Smooth muscle cell (in vitro differentiated cells): ENCODE results near the gene ARHGEF40. TPM values are rescaled to one million over a fixed set of nuclear protein-coding genes. Genes with fewer than 3 reads are reported as not detected.

Experiments
- DNase-seq: peaks from one replicate; lab custom pipeline; 2025; ENCODE audit not compliant: unreplicated experiment; lab: John Stamatoyannopoulos, UW
- H2AFZ ChIP-seq: fragments of 200-600 bp; sonication (generic); 2 replicates; pipeline ENCODE4 v1.6.0; 2016; ENCODE audit warnings: antibody characterized with exemption, low read depth, mild to moderate bottlenecking
- H3F3A ChIP-seq: fragments of 200-600 bp; sonication (generic); 2 replicates; pipeline ENCODE4 v1.6.0; 2017; ENCODE audit warnings: antibody characterized with exemption, low read depth
- H3K27ac ChIP-seq: fragments of 200-600 bp; sonication (generic); 2 replicates; pipeline ENCODE4 v1.5.1; 2016; ENCODE audit warnings: low read depth, mild to moderate bottlenecking
- H3K27me3 ChIP-seq: fragments of 200-600 bp; sonication (generic); 2 replicates; pipeline ENCODE4 v1.6.1; 2016; ENCODE audit warnings: low read depth, mild to moderate bottlenecking
- H3K36me3 ChIP-seq: fragments of 200-600 bp; sonication (generic); 2 replicates; pipeline ENCODE4 v1.5.1; 2016; ENCODE audit warnings: low read depth
- H3K4me1 ChIP-seq: fragments of 200-600 bp; sonication (generic); 2 replicates; pipeline ENCODE4 v1.5.1; 2016; ENCODE audit warnings: low read depth
- H3K4me2 ChIP-seq: fragments of 200-600 bp; sonication (generic); 2 replicates; pipeline ENCODE4 v1.6.0; 2016; ENCODE audit warnings: mild to moderate bottlenecking
- H3K4me3 ChIP-seq: fragments of 200-600 bp; sonication (generic); 2 replicates; pipeline ENCODE4 v1.5.1; 2016; ENCODE audit warnings: mild to moderate bottlenecking
- H3K79me2 ChIP-seq: fragments of 200-600 bp; sonication (generic); 2 replicates; pipeline ENCODE4 v1.6.0; 2016; ENCODE audit warnings: low read depth, mild to moderate bottlenecking
- H3K9ac ChIP-seq: fragments of 200-600 bp; sonication (generic); 2 replicates; pipeline ENCODE4 v1.6.0; 2016; ENCODE audit warnings: low read depth
- H3K9me3 ChIP-seq: fragments of 200-600 bp; sonication (generic); replicated peaks from 2 replicates; pipeline ENCODE4 v1.5.1; 2016; ENCODE audit warnings: low read depth
- H4K20me1 ChIP-seq: fragments of 200-600 bp; sonication (generic); 2 replicates; pipeline ENCODE4 v1.6.0; 2016; ENCODE audit warnings: low read depth
- CTCF ChIP-seq: fragments of 200-600 bp; sonication (generic); IDR thresholded peaks from 2 replicates; pipeline ENCODE4 v1.5.1; 2017; ENCODE audit warnings: borderline replicate concordance, mild to moderate bottlenecking, antibody characterized with exemption; ENCODE audit not compliant: insufficient read depth, poor library complexity, severe bottlenecking
- WGBS: methylation state at CpG from one replicate; pipeline ENCODE4 v1.1.7; 2016; ENCODE audit warnings: low lambda C conversion rate; 5-methylcytosine and 5-hydroxymethylcytosine counted together
- polyA plus RNA-seq: library from polyadenylated mRNA; unstranded; fragments of >200 nt; fragmentation: Nextera tagmentation; extraction: Ambion mirVana; gene quantifications from 2 replicates; pipeline ENCODE4 v1.2.1, GENCODE V29; 2016
- total RNA-seq: library from RNA; depleted of rRNA; stranded (reverse); fragments of >200 nt; gene quantifications from 2 replicates; pipeline ENCODE4 v1.2.3, GENCODE V29; 2014

ARHGEF40 gene
- total and polyA plus RNA-seq, 2 experiments from 2014 or later = 67.8 to 74.4 TPM

GRCh38 chr14:21120686-21121085 lies 50.6 kb downstream of the ARHGEF40 start:
- Histone ChIP-seq H3K9ac (no peak overlapping the region), H3K4me3 (no peak overlapping the region), H3K9me3 (no peaks in the 10 kb centered on the region), H3K4me1 (no peaks in the 10 kb centered on the region), H3K27ac (no peak overlapping the region), H4K20me1 (no peaks in the 10 kb centered on the region), H3K79me2 (no peaks in the 10 kb centered on the region), H3K27me3 (no peaks in the 10 kb centered on the region), H2AFZ (no peak overlapping the region), H3K4me2 (no peak overlapping the region), H3F3A (no peaks in the 10 kb centered on the region), H3K36me3 (no peaks in the 10 kb centered on the region)
- WGBS = 82% methylated on average over 6 of the region's 6 CpGs
- DNase-seq = no peak
- TF ChIP-seq CTCF = no peak

DNA sequence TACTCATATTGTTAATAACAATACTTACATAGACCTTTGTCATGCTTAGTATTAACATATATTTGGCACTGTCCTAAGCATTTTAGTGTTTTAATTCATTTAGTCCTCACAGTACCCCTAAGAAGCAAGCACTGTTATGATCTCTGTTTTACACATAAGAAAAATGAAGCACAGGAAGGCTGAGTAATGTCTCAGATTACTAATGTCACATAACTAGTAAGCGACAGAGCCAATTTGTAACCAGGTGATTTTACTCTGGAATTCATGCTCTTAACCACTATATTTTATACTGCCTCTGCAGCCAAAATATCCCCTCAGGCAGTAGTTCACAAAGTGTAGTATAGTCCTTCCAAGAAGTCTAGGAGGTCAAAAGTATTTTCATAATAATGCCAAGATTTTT lies 51.0 kb downstream of the ARHGEF40 start:
- Histone ChIP-seq H3K4me1 (no peaks in the 10 kb centered on the region), H2AFZ (no peak overlapping the region), H3K27ac (no peak overlapping the region), H3K4me3 (no peak overlapping the region), H3K4me2 (no peak overlapping the region), H3K27me3 (no peaks in the 10 kb centered on the region), H3K36me3 (no peaks in the 10 kb centered on the region), H3K79me2 (no peaks in the 10 kb centered on the region), H3F3A (no peaks in the 10 kb centered on the region), H3K9ac (no peak overlapping the region), H3K9me3 (no peaks in the 10 kb centered on the region), H4K20me1 (no peaks in the 10 kb centered on the region)
- DNase-seq = no peak
- TF ChIP-seq CTCF = no peak
- WGBS = 65% methylated on average over 1 of the region's 1 CpG

DNA sequence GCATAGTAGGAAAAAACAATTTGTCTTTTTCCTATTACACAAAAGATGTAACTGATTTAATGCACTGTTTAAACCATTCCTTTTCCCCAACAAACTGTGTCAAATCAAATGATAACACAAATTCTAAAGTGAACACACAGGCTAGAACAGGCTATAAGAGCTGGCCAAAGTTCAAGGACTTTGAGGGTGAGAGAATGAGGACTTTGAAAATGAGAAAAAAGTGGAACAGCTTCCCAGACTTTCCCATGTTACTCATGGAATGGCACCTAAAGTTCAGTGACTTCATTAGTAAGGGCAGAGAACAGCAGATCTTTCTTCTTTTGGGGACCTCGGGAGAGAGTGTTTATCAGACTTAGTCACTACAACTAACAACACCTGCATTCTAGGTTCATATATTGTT lies 53.3 kb downstream of the ARHGEF40 start:
- no peak overlapping the region for H3K27ac ChIP-seq
- no peaks in the 10 kb centered on the region for H3F3A ChIP-seq
- no peaks in the 10 kb centered on the region for H3K4me1 ChIP-seq
- no peak for DNase-seq
- H2AFZ ChIP-seq = no peak overlapping the region
- H3K36me3 ChIP-seq = no peaks in the 10 kb centered on the region
- H3K27me3 ChIP-seq = no peaks in the 10 kb centered on the region
- H3K4me2 ChIP-seq = no peak overlapping the region
- no peaks in the 10 kb centered on the region for H3K9me3 ChIP-seq
- H3K79me2 ChIP-seq = no peaks in the 10 kb centered on the region
- 90% methylated on average over 1 of the region's 1 CpG for WGBS
- no peak overlapping the region for H3K4me3 ChIP-seq
- TF ChIP-seq CTCF = no peak
- no peak overlapping the region for H3K9ac ChIP-seq
- H4K20me1 ChIP-seq = no peaks in the 10 kb centered on the region

DNA sequence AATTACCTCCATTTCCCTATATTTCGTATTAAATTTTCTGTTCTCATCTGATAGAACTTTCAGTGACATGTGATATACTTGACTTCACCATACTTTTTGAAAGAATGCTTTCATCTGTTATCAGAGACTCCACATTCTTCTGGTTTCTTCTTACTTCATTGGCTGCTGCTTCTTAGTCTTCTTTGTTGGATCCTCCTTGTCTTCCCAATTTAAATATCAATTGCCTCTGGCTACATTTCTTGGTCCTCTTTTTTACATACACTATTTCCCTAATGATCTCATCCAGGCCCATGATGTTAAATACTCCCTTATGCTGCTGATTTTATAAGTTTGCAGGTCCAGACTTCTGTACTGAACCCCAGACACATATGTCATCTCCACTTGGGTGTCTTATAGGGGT lies 63.8 kb downstream of the ARHGEF40 start:
- TF ChIP-seq CTCF = no peak
- no peak overlapping the region for H3K9ac ChIP-seq
- H3K4me3 ChIP-seq = no peak overlapping the region
- no peak overlapping the region for H2AFZ ChIP-seq
- H3K9me3 ChIP-seq = no peaks in the 10 kb centered on the region
- no peaks in the 10 kb centered on the region for H3K4me1 ChIP-seq
- WGBS = 64% methylated on average over 1 of the region's 1 CpG
- no peaks in the 10 kb centered on the region for H3F3A ChIP-seq
- H3K27me3 ChIP-seq = no peaks in the 10 kb centered on the region
- DNase-seq = no peak
- no peaks in the 10 kb centered on the region for H3K36me3 ChIP-seq
- H4K20me1 ChIP-seq = no peaks in the 10 kb centered on the region
- H3K27ac ChIP-seq = no peak overlapping the region
- no peaks in the 10 kb centered on the region for H3K79me2 ChIP-seq
- H3K4me2 ChIP-seq = no peak overlapping the region
